DOHH2 (cell line): Measurements from ENCODE around the gene CD14.

Experiments used
- EZH2phosphoT487 ChIP-seq: fragments of 200-600 bp; sonication (generic); IDR thresholded peaks from 2 replicates; pipeline ENCODE4 v1.6.1; 2017; ENCODE audit warnings: borderline replicate concordance, mild to moderate bottlenecking, antibody characterized with exemption, low read length, moderate library complexity, mixed read lengths
- TF ChIP-seq, protein P1 (sequence below): fragments of 200-600 bp; sonication (generic); IDR thresholded peaks from one replicate; pipeline ENCODE4 v1.5.1; 2014; ENCODE audit warnings: antibody characterized with exemption, mild to moderate bottlenecking, low read depth, low read length; ENCODE audit not compliant: poor library complexity, severe bottlenecking

DNA sequence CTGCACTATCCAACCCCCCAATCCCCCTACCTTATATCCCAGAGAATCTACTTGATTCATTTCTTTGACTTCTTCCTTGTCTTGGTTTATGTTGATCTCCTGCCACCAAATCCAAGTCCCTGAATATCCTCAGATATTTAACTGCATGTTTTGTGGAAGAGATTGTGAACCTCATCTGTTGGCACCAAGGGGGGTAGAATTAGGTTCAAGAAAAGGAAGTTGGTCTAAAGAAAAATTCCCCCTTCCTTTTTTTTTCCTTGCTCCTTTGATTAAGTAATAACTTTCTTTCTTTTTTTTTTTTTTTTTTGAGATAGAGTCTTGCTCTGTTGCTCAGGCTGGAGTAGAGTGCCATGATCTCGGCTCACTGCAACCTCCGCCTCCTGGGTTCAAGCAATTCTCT, 526 bp upstream of the CD14 start:
- TF ChIP-seq, protein P1, sequence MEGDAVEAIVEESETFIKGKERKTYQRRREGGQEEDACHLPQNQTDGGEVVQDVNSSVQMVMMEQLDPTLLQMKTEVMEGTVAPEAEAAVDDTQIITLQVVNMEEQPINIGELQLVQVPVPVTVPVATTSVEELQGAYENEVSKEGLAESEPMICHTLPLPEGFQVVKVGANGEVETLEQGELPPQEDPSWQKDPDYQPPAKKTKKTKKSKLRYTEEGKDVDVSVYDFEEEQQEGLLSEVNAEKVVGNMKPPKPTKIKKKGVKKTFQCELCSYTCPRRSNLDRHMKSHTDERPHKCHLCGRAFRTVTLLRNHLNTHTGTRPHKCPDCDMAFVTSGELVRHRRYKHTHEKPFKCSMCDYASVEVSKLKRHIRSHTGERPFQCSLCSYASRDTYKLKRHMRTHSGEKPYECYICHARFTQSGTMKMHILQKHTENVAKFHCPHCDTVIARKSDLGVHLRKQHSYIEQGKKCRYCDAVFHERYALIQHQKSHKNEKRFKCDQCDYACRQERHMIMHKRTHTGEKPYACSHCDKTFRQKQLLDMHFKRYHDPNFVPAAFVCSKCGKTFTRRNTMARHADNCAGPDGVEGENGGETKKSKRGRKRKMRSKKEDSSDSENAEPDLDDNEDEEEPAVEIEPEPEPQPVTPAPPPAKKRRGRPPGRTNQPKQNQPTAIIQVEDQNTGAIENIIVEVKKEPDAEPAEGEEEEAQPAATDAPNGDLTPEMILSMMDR: no peak
- no peak for TF ChIP-seq EZH2phosphoT487
